GM23338 (cell line): ENCODE data around the gene LDHB. TPM values are rescaled to one million over a fixed set of nuclear protein-coding genes. Genes with fewer than 3 reads are reported as not detected.
A peak's percentile ranks its signal among the peaks of the same experiment; 100 is the strongest.

Source experiments
- ATAC-seq: fragments of 200-7000 bp; cut with Tn5 transposase; 3 replicates; pipeline ENCODE4 v1.9.1; 2020
- DNase-seq: peaks from one replicate; pipeline ENCODE4 v3.0.0-alpha.2; 2015; ENCODE audit warnings: low spot score
- H2AFZ ChIP-seq: fragments of 200-600 bp; sonication (generic); 2 replicates; pipeline ENCODE4 v1.8.0; 2016; ENCODE audit warnings: antibody characterized with exemption, mild to moderate bottlenecking, moderate library complexity
- H3F3A ChIP-seq: fragments of 200-600 bp; sonication (generic); replicated peaks from 2 replicates; pipeline ENCODE4 v1.8.0; 2017; ENCODE audit warnings: antibody characterized with exemption, mixed run types, low read depth
- H3K27ac ChIP-seq: fragments of 200-600 bp; sonication (generic); 2 replicates; pipeline ENCODE4 v1.6.1; 2016; ENCODE audit warnings: low read depth
- H3K27me3 ChIP-seq: fragments of 200-600 bp; sonication (generic); 2 replicates; pipeline ENCODE4 v1.8.0; 2016; ENCODE audit warnings: mild to moderate bottlenecking, mixed run types, moderate library complexity; ENCODE audit not compliant: insufficient read depth
- H3K36me3 ChIP-seq: fragments of 200-600 bp; sonication (generic); 2 replicates; pipeline ENCODE4 v1.8.0; 2016; ENCODE audit warnings: mild to moderate bottlenecking; ENCODE audit not compliant: insufficient read depth
- H3K4me1 ChIP-seq: fragments of 200-600 bp; sonication (generic); 2 replicates; pipeline ENCODE4 v1.8.0; 2016; ENCODE audit warnings: mild to moderate bottlenecking, moderate library complexity; ENCODE audit not compliant: insufficient read depth
- H3K4me2 ChIP-seq: fragments of 200-600 bp; sonication (generic); 2 replicates; pipeline ENCODE4 v1.7.1; 2017; ENCODE audit warnings: mixed run types
- H3K4me3 ChIP-seq: fragments of 200-600 bp; sonication (generic); 2 replicates; pipeline ENCODE4 v1.6.1; 2016; ENCODE audit warnings: mixed run types
- H3K79me2 ChIP-seq: fragments of 200-600 bp; sonication (generic); replicated peaks from 2 replicates; pipeline ENCODE4 v1.8.0; 2017; ENCODE audit warnings: mild to moderate bottlenecking; ENCODE audit not compliant: insufficient read depth
- H3K9me2 ChIP-seq: fragments of 200-600 bp; sonication (generic); 2 replicates; pipeline ENCODE4 v1.8.0; 2017; ENCODE audit not compliant: insufficient read depth
- H4K20me1 ChIP-seq: fragments of 200-600 bp; sonication (generic); replicated peaks from 2 replicates; pipeline ENCODE4 v1.8.0; 2017; ENCODE audit warnings: mild to moderate bottlenecking; ENCODE audit not compliant: insufficient read depth
- H3K27ac Mint-ChIP-seq: 2 replicates; pipeline ENCODE4 v1.8.0; 2020; ENCODE audit warnings: inconsistent platforms, mild to moderate bottlenecking, moderate library complexity, mixed read lengths
- H3K27me3 Mint-ChIP-seq: 3 replicates; pipeline ENCODE4 v1.8.0; 2022; ENCODE audit warnings: low read depth, mild to moderate bottlenecking, moderate library complexity, mixed read lengths, inconsistent platforms; ENCODE audit not compliant: insufficient read depth, poor library complexity
- H3K36me3 Mint-ChIP-seq: 3 replicates; pipeline ENCODE4 v1.8.0; 2021; ENCODE audit warnings: low read depth, mild to moderate bottlenecking, inconsistent platforms, moderate library complexity, mixed read lengths
- H3K4me1 Mint-ChIP-seq: 3 replicates; pipeline ENCODE4 v1.8.0; 2020; ENCODE audit warnings: mild to moderate bottlenecking, inconsistent platforms, mixed read lengths
- H3K4me3 Mint-ChIP-seq: 3 replicates; pipeline ENCODE4 v1.8.0; 2021; ENCODE audit warnings: moderate library complexity, mild to moderate bottlenecking, inconsistent platforms, mixed read lengths
- H3K9me3 Mint-ChIP-seq: 3 replicates; pipeline ENCODE4 v1.8.0; 2020; ENCODE audit warnings: moderate library complexity, mild to moderate bottlenecking, inconsistent platforms, mixed read lengths
- EZH2 ChIP-seq: fragments of 200-600 bp; sonication (generic); IDR thresholded peaks from one replicate; pipeline ENCODE4 v1.8.0; 2017; ENCODE audit warnings: antibody characterized with exemption, mild to moderate bottlenecking, low read depth; ENCODE audit not compliant: unreplicated experiment
- JUNB ChIP-seq: IDR thresholded peaks from one replicate; pipeline ENCODE4 v1.6.1; 2016; ENCODE audit warnings: antibody characterized with exemption; ENCODE audit not compliant: unreplicated experiment
- STAT1 ChIP-seq: IDR thresholded peaks from one replicate; pipeline ENCODE4 v1.6.1; 2016; ENCODE audit warnings: antibody characterized with exemption; ENCODE audit not compliant: unreplicated experiment
- ZNF114 ChIP-seq: fragments of 250-450 bp; sonication (Bioruptor Pico); IDR thresholded peaks from 2 replicates; pipeline ENCODE4 v1.5.0; 2020; ENCODE audit warnings: mild to moderate bottlenecking, moderate library complexity
- ZNF331 ChIP-seq: fragments of 250-450 bp; sonication (Bioruptor Pico); IDR thresholded peaks from 2 replicates; pipeline ENCODE4 v1.5.0; 2020; ENCODE audit warnings: low read depth, mild to moderate bottlenecking, moderate library complexity
- polyA plus RNA-seq: library from polyadenylated mRNA; unstranded; fragments of >200 nt; fragmentation: Nextera tagmentation; extraction: Ambion mirVana; gene quantifications from 2 replicates; pipeline ENCODE4 v1.2.1, GENCODE V29; 2016
- total RNA-seq: library from RNA; depleted of rRNA; stranded (reverse); fragments of >200 nt; shearing (Covaris generic); gene quantifications from 2 replicates; pipeline ENCODE4 v1.2.3, GENCODE V29; 2014

The LDHB gene
- total and polyA plus RNA-seq, 2 experiments from 2014 or later, result 1,537 to 1,990 TPM

GRCh38 chr12:21642707-21643389 is 14.8 kb downstream of the LDHB start:
- no peak for ATAC-seq

GRCh38 chr12:21638054-21638891 is 19.4 kb downstream of the LDHB start:
- Histone ChIP-seq H3K4me2 (no peak overlapping the region), H3K4me3 (no peak overlapping the region), H3K36me3 (peaks cover 82% of the 10 kb centered on the region), H3K4me1 (no peaks in the 10 kb centered on the region), H3K79me2 (peaks cover 35% of the 10 kb centered on the region), H3F3A (peaks cover 25% of the 10 kb centered on the region), H4K20me1 (peaks cover 30% of the 10 kb centered on the region), H3K27ac (peak overlapping the region; percentile 79), H2AFZ (no peak overlapping the region), H3K27me3 (no peaks in the 10 kb centered on the region), H3K9me2 (no peaks in the 10 kb centered on the region)
- H3K4me3 Mint-ChIP-seq, result no peak overlapping the region
- no peak for ATAC-seq
- H3K4me1 Mint-ChIP-seq, result no peaks in the 10 kb centered on the region; the same call in 2 of the 3 replicates
- no peaks in the 10 kb centered on the region for H3K9me3 Mint-ChIP-seq
- peaks cover 2% of the 10 kb centered on the region for H3K27me3 Mint-ChIP-seq
- peak overlapping the region; percentile 66 for H3K27ac Mint-ChIP-seq
- TF ChIP-seq EZH2, result no peak
- no peak for DNase-seq
- peaks cover 87% of the 10 kb centered on the region for H3K36me3 Mint-ChIP-seq

More at GRCh38 chr12:21642707-21643389, 14.8 kb downstream of the LDHB start:
- Mint-ChIP-seq H3K27me3 (no peaks in the 10 kb centered on the region), H3K9me3 (no peaks in the 10 kb centered on the region), H3K4me3 (no peak overlapping the region), H3K36me3 (peaks cover 96% of the 10 kb centered on the region), H3K27ac (no peak overlapping the region), H3K4me1 (peaks cover 30% of the 10 kb centered on the region)
- no peaks in the 10 kb centered on the region for H3K9me2 ChIP-seq
- peaks cover 40% of the 10 kb centered on the region for H4K20me1 ChIP-seq
- no peak overlapping the region for H3K4me2 ChIP-seq
- TF ChIP-seq ZNF114, result no peak
- TF ChIP-seq EZH2, result no peak
- no peak for TF ChIP-seq ZNF331 (CRISPR knock-in tag)
- H3K4me1 ChIP-seq, result peaks cover 11% of the 10 kb centered on the region
- H3K27ac ChIP-seq, result peak overlapping the region; percentile 33; the same call in 1 of the 2 replicates
- peaks cover 75% of the 10 kb centered on the region for H3K79me2 ChIP-seq
- H3F3A ChIP-seq, result 0 out of 2 replicates have a peak, but pooled peaks cover 6% of the 10 kb centered on the region
- no peak for DNase-seq
- H3K4me3 ChIP-seq, result no peak overlapping the region
- H2AFZ ChIP-seq, result no peak overlapping the region
- H3K36me3 ChIP-seq, result peaks cover 83% of the 10 kb centered on the region
- no peaks in the 10 kb centered on the region for H3K27me3 ChIP-seq

- H3K27ac ChIP-seq, result no peak overlapping the region; the same call in 1 of the 2 replicates
- no peaks in the 10 kb centered on the region for H3K27me3 ChIP-seq
- TF ChIP-seq JUNB, result no peak
- TF ChIP-seq STAT1, result no peak
- peaks cover 51% of the 10 kb centered on the region for H3K36me3 Mint-ChIP-seq
- DNase-seq (no peak), ATAC-seq (peak; percentile 49)
- no peaks in the 10 kb centered on the region for H3K4me1 Mint-ChIP-seq
- no peaks in the 10 kb centered on the region for H3K9me3 Mint-ChIP-seq
- H2AFZ ChIP-seq, result no peak overlapping the region
- peaks cover 19% of the 10 kb centered on the region; the same call in 1 of the 2 replicates for H4K20me1 ChIP-seq
- H3F3A ChIP-seq, result peaks cover 33% of the 10 kb centered on the region
- no peak overlapping the region for H3K27ac Mint-ChIP-seq
- H3K79me2 ChIP-seq, result 0 out of 2 replicates have a peak, but pooled peaks cover 7% of the 10 kb centered on the region
- H3K4me3 ChIP-seq, result no peak overlapping the region
- H3K4me1 ChIP-seq, result no peaks in the 10 kb centered on the region
- H3K9me2 ChIP-seq, result no peaks in the 10 kb centered on the region
- no peak overlapping the region for H3K4me2 ChIP-seq
- H3K4me3 Mint-ChIP-seq, result no peak overlapping the region
- peaks cover 47% of the 10 kb centered on the region for H3K36me3 ChIP-seq
- peaks cover 2% of the 10 kb centered on the region for H3K27me3 Mint-ChIP-seq
These were observed 23.4 kb downstream of the LDHB start for GRCh38 chr12:21634245-21634644.
